Stomach (tissue), 4 donors: ENCODE measurements around the gene PLSCR2.

Experiments
- CTCF ChIP-seq, 7 experiments: fragments of 450-650 bp in 4 of 7; fragments of 200-600 bp in 3 of 7; sonication (generic) in 3 of 7; IDR thresholded peaks; one replicate each; pipeline ENCODE4 v1.5.1; 2016 to 2019; ENCODE audit warnings: antibody characterized with exemption in 7 of 7, control low read depth in 2 of 7, mild to moderate bottlenecking in 1 of 7
- POLR2AphosphoS5 ChIP-seq, 3 donors: sonication (generic); formaldehyde crosslinking; IDR thresholded peaks; one replicate each; pipeline ENCODE4 v1.6.1; 2016; ENCODE audit warnings: antibody characterized with exemption in 3 of 3

- TF ChIP-seq POLR2AphosphoS5 (IDR thresholded peaks at IDR 0.05) (no peak), CTCF (IDR thresholded peaks at IDR 0.05) (no peak)
These were observed 651 bp downstream of the PLSCR2 start for GRCh38 chr3:146468671-146469149.
